ENCODE measurements around the gene GHRH.

The GHRH gene

GRCh38 chr20:37240337-37241067, 21.1 kb downstream of the GHRH start:
- POLR2A ChIA-PET (ENCODE audit: low non-redundant PET): no interaction called here

GRCh38 chr20:37238935-37239451, 22.6 kb downstream of the GHRH start:
- ChIA-PET POLR2A (ENCODE audit: low non-redundant PET) (no interaction called here), CTCF (interaction anchor here (0.6 to 0.8 kb wide), 3 partner anchors 21 to 353 kb away, joined by 3 to 4 read pairs (median 3); no protein-coding TSS in a partner anchor)
- DNase-seq (ENCODE audit: low spot score): no peak
- H3K27ac ChIP-seq: no peak overlapping the region
- no peak for TF ChIP-seq CTCF (conservative IDR thresholded peaks at IDR 0.05; ENCODE audit: low read depth)

More at GRCh38 chr20:37240337-37241067, 21.1 kb downstream of the GHRH start:
- H3K27ac ChIP-seq: no peak overlapping the region
- no peak for TF ChIP-seq CTCF (conservative IDR thresholded peaks at IDR 0.05; ENCODE audit: low read depth)
- CTCF ChIA-PET: interaction anchor here (0.6 to 1.1 kb wide), 4 partner anchors 15 to 1247 kb away, joined by 3 to 4 read pairs (median 3); no protein-coding TSS in a partner anchor
- DNase-seq (ENCODE audit: low spot score): no peak

GRCh38 chr20:37238426-37238825, 23.2 kb downstream of the GHRH start:
- no peak for DNase-seq (ENCODE audit: low spot score)
- CTCF ChIA-PET: interaction anchor here (0.7 to 1.0 kb wide), 4 partner anchors 9 to 353 kb away, joined by 3 to 5 read pairs (median 3); no protein-coding TSS in a partner anchor
- H3K27ac ChIP-seq: no peak overlapping the region
- POLR2A ChIA-PET (ENCODE audit: low non-redundant PET): no interaction called here
- TF ChIP-seq CTCF (conservative IDR thresholded peaks at IDR 0.05; ENCODE audit: low read depth): no peak

GRCh38 chr20:37237656-37238055, 24.0 kb downstream of the GHRH start:
- TF ChIP-seq CTCF (conservative IDR thresholded peaks at IDR 0.05; ENCODE audit: low read depth): no peak
- no peak for DNase-seq (ENCODE audit: low spot score)
- H3K27ac ChIP-seq: no peak overlapping the region
- ChIA-PET POLR2A (ENCODE audit: low non-redundant PET) (no interaction called here), CTCF (interaction anchor here (1.0 kb wide), 2 partner anchors 9 to 42 kb away, joined by 3 to 5 read pairs; no protein-coding TSS in a partner anchor)

- H3K27ac ChIP-seq: no peak overlapping the region
- DNase-seq (ENCODE audit: low spot score): no peak
- POLR2A ChIA-PET (ENCODE audit: low non-redundant PET): no interaction called here
- CTCF ChIA-PET: interaction anchor here (0.6 to 1.2 kb wide), 2 partner anchors 41 to 119 kb away, joined by 4 to 6 read pairs; no protein-coding TSS in a partner anchor
- TF ChIP-seq CTCF (conservative IDR thresholded peaks at IDR 0.05; ENCODE audit: low read depth): no peak
Measured at GRCh38 chr20:37236462-37236861, 25.2 kb downstream of the GHRH start.

- no peak for DNase-seq (ENCODE audit: low spot score)
- POLR2A ChIA-PET (ENCODE audit: low non-redundant PET): no interaction called here
- H3K27ac ChIP-seq: no peak overlapping the region
- TF ChIP-seq CTCF (conservative IDR thresholded peaks at IDR 0.05; ENCODE audit: low read depth): no peak
- CTCF ChIA-PET: interaction anchor here (1.0 kb wide), 1 partner anchor 34 kb away, joined by 3 read pairs; no protein-coding TSS in a partner anchor
Measured at GRCh38 chr20:37235065-37235464, 26.5 kb downstream of the GHRH start.

Data from RWPE1 (cell line).